ENCODE measurements around the gene SNX13.
A peak's percentile ranks its signal among the peaks of the same experiment; 100 is the strongest.

SNX13 gene

GRCh38 chr7:17965603-17966002, 25.3 kb upstream of the SNX13 start:
- H2BK15ac ChIP-seq (ENCODE audit: low read depth, poor library complexity, severe bottlenecking), result no peak overlapping the region
- no peaks in the 10 kb centered on the region for H3K4me1 ChIP-seq (ENCODE audit: control insufficient read depth, insufficient read depth, low read depth, low read length)

GRCh38 chr7:17963281-17963680, 23.0 kb upstream of the SNX13 start:
- Histone ChIP-seq H2AFZ (ENCODE audit: low read depth, low read length) (no peak overlapping the region), H3K23ac (ENCODE audit: low read length in 2 of 2) (no peak overlapping the region), H3K18ac (ENCODE audit: low read depth in 1 of 2, low read length in 2 of 2) (no peak overlapping the region), H4K91ac (ENCODE audit: low read length) (no peak overlapping the region), H3K36me3 (ENCODE audit: control insufficient read depth in 1 of 2, insufficient read depth in 2 of 2, low read depth in 1 of 2, low read length in 2 of 2) (no peaks in the 10 kb centered on the region), H3K27me3 (ENCODE audit: control insufficient read depth in 1 of 2, insufficient read depth in 1 of 2, low read length in 2 of 2) (no peaks in the 10 kb centered on the region), H2BK5ac (ENCODE audit: low read depth, low read length, poor library complexity, severe bottlenecking) (no peak overlapping the region), H2BK15ac (ENCODE audit: low read depth, poor library complexity, severe bottlenecking) (no peak overlapping the region), H4K8ac (ENCODE audit: low read length) (no peak overlapping the region), H2AK5ac (ENCODE audit: low read length, severe bottlenecking) (no peak overlapping the region), H3K4me2 (ENCODE audit: low read length, poor library complexity, severe bottlenecking) (no peak overlapping the region), H3K14ac (ENCODE audit: low read length in 2 of 2) (no peak overlapping the region), H2BK12ac (ENCODE audit: low read length in 2 of 2) (no peak overlapping the region), H2BK120ac (ENCODE audit: low read depth, low read length) (no peak overlapping the region), H3K9ac (ENCODE audit: low read length) (peak overlapping the region; percentile 54), H3K27ac (ENCODE audit: low read length, poor library complexity, severe bottlenecking) (no peak overlapping the region), H3K9me3 (ENCODE audit: control insufficient read depth, low read length) (no peaks in the 10 kb centered on the region), H3K79me1 (replicated peaks; ENCODE audit: low read length, poor library complexity, severe bottlenecking) (no peaks in the 10 kb centered on the region), H3K4ac (ENCODE audit: low read depth in 1 of 2, low read length in 2 of 2) (no peak overlapping the region), H3K4me1 (ENCODE audit: control insufficient read depth, insufficient read depth, low read depth, low read length) (no peaks in the 10 kb centered on the region), H3K4me3 (ENCODE audit: insufficient read depth in 1 of 2, low read depth in 1 of 2, low read length in 2 of 2) (no peak overlapping the region)
- DNase-seq, result peak; percentile 56
- 78% methylated on average over 2 of the region's 3 CpGs for WGBS

More at GRCh38 chr7:17965603-17966002, 25.3 kb upstream of the SNX13 start:
- H3K4ac ChIP-seq (ENCODE audit: low read depth in 1 of 2, low read length in 2 of 2), result no peak overlapping the region
- H3K27me3 ChIP-seq (ENCODE audit: control insufficient read depth in 1 of 2, insufficient read depth in 1 of 2, low read length in 2 of 2), result no peaks in the 10 kb centered on the region
- no peaks in the 10 kb centered on the region for H3K36me3 ChIP-seq (ENCODE audit: control insufficient read depth in 1 of 2, insufficient read depth in 2 of 2, low read depth in 1 of 2, low read length in 2 of 2)
- no peak overlapping the region for H2AK5ac ChIP-seq (ENCODE audit: low read length, severe bottlenecking)
- H2BK5ac ChIP-seq (ENCODE audit: low read depth, low read length, poor library complexity, severe bottlenecking), result no peak overlapping the region
- no peaks in the 10 kb centered on the region for H3K79me1 ChIP-seq (replicated peaks; ENCODE audit: low read length, poor library complexity, severe bottlenecking)
- no peak overlapping the region for H2BK120ac ChIP-seq (ENCODE audit: low read depth, low read length)
- H3K14ac ChIP-seq (ENCODE audit: low read length in 2 of 2), result no peak overlapping the region
- no peaks in the 10 kb centered on the region for H3K9me3 ChIP-seq (ENCODE audit: control insufficient read depth, low read length)
- H3K23ac ChIP-seq (ENCODE audit: low read length in 2 of 2), result no peak overlapping the region
- no peak overlapping the region for H3K18ac ChIP-seq (ENCODE audit: low read depth in 1 of 2, low read length in 2 of 2)
- H2BK12ac ChIP-seq (ENCODE audit: low read length in 2 of 2), result no peak overlapping the region
- no peak overlapping the region for H4K91ac ChIP-seq (ENCODE audit: low read length)
- no peak overlapping the region for H2AFZ ChIP-seq (ENCODE audit: low read depth, low read length)
- H3K4me2 ChIP-seq (ENCODE audit: low read length, poor library complexity, severe bottlenecking), result no peak overlapping the region
- no peak overlapping the region for H3K9ac ChIP-seq (ENCODE audit: low read length)
- H4K8ac ChIP-seq (ENCODE audit: low read length), result no peak overlapping the region
- no peak overlapping the region for H3K4me3 ChIP-seq (ENCODE audit: insufficient read depth in 1 of 2, low read depth in 1 of 2, low read length in 2 of 2)
- no peak overlapping the region for H3K27ac ChIP-seq (ENCODE audit: low read length, poor library complexity, severe bottlenecking)
- peak; percentile 29 for DNase-seq

- Histone ChIP-seq H3K4me3 (ENCODE audit: insufficient read depth in 1 of 2, low read depth in 1 of 2, low read length in 2 of 2) (no peak overlapping the region), H2BK12ac (ENCODE audit: low read length in 2 of 2) (no peak overlapping the region), H3K4me2 (ENCODE audit: low read length, poor library complexity, severe bottlenecking) (no peak overlapping the region), H4K8ac (ENCODE audit: low read length) (no peak overlapping the region), H3K27me3 (ENCODE audit: control insufficient read depth in 1 of 2, insufficient read depth in 1 of 2, low read length in 2 of 2) (no peaks in the 10 kb centered on the region), H3K14ac (ENCODE audit: low read length in 2 of 2) (no peak overlapping the region), H3K4ac (ENCODE audit: low read depth in 1 of 2, low read length in 2 of 2) (no peak overlapping the region), H3K9me3 (ENCODE audit: control insufficient read depth, low read length) (no peaks in the 10 kb centered on the region), H3K4me1 (ENCODE audit: control insufficient read depth, insufficient read depth, low read depth, low read length) (no peaks in the 10 kb centered on the region), H2BK120ac (ENCODE audit: low read depth, low read length) (no peak overlapping the region), H3K23ac (ENCODE audit: low read length in 2 of 2) (no peak overlapping the region), H2AK5ac (ENCODE audit: low read length, severe bottlenecking) (no peak overlapping the region), H2BK5ac (ENCODE audit: low read depth, low read length, poor library complexity, severe bottlenecking) (no peak overlapping the region), H3K18ac (ENCODE audit: low read depth in 1 of 2, low read length in 2 of 2) (no peak overlapping the region), H3K36me3 (ENCODE audit: control insufficient read depth in 1 of 2, insufficient read depth in 2 of 2, low read depth in 1 of 2, low read length in 2 of 2) (no peaks in the 10 kb centered on the region), H2BK15ac (ENCODE audit: low read depth, poor library complexity, severe bottlenecking) (no peak overlapping the region), H3K27ac (ENCODE audit: low read length, poor library complexity, severe bottlenecking) (no peak overlapping the region), H3K9ac (ENCODE audit: low read length) (no peak overlapping the region), H2AFZ (ENCODE audit: low read depth, low read length) (no peak overlapping the region), H4K91ac (ENCODE audit: low read length) (no peak overlapping the region), H3K79me1 (replicated peaks; ENCODE audit: low read length, poor library complexity, severe bottlenecking) (no peaks in the 10 kb centered on the region)
- no peak for DNase-seq
- 96% methylated on average over 9 of the region's 9 CpGs for WGBS
Measured at GRCh38 chr7:17962652-17963051, 22.4 kb upstream of the SNX13 start.

DNA sequence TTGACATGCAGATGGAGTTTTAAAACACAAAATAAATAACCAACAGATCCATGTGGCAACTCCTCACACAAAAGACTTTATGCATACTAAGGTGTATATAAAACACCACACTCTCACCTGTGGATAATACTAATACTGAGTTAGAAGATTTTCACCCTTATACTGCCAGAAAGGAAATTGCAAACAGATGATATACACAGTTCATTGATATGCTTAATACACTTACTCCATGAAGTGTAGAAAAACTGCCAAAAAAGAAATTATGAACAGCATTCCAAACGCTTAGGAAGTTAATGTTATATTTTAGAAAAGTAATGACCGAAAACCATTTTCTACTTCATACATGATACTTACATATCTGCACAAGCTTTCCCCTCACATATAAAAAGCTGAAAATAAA, 17.6 kb upstream of the SNX13 start:
- H3K4ac ChIP-seq (ENCODE audit: low read depth in 1 of 2, low read length in 2 of 2), result no peak overlapping the region
- H2AFZ ChIP-seq (ENCODE audit: low read depth, low read length), result no peak overlapping the region
- H3K79me1 ChIP-seq (replicated peaks; ENCODE audit: low read length, poor library complexity, severe bottlenecking), result no peaks in the 10 kb centered on the region
- H3K36me3 ChIP-seq (ENCODE audit: control insufficient read depth in 1 of 2, insufficient read depth in 2 of 2, low read depth in 1 of 2, low read length in 2 of 2), result no peaks in the 10 kb centered on the region
- H2AK5ac ChIP-seq (ENCODE audit: low read length, severe bottlenecking), result no peak overlapping the region
- H3K18ac ChIP-seq (ENCODE audit: low read depth in 1 of 2, low read length in 2 of 2), result no peak overlapping the region
- no peaks in the 10 kb centered on the region for H3K27me3 ChIP-seq (ENCODE audit: control insufficient read depth in 1 of 2, insufficient read depth in 1 of 2, low read length in 2 of 2)
- no peak overlapping the region for H2BK120ac ChIP-seq (ENCODE audit: low read depth, low read length)
- H4K8ac ChIP-seq (ENCODE audit: low read length), result no peak overlapping the region
- H3K4me3 ChIP-seq (ENCODE audit: insufficient read depth in 1 of 2, low read depth in 1 of 2, low read length in 2 of 2), result no peak overlapping the region
- H3K9me3 ChIP-seq (ENCODE audit: control insufficient read depth, low read length), result no peaks in the 10 kb centered on the region
- no peak overlapping the region for H4K91ac ChIP-seq (ENCODE audit: low read length)
- H3K14ac ChIP-seq (ENCODE audit: low read length in 2 of 2), result no peak overlapping the region
- H3K9ac ChIP-seq (ENCODE audit: low read length), result no peak overlapping the region
- H3K23ac ChIP-seq (ENCODE audit: low read length in 2 of 2), result no peak overlapping the region
- H3K4me1 ChIP-seq (ENCODE audit: control insufficient read depth, insufficient read depth, low read depth, low read length), result no peaks in the 10 kb centered on the region
- H3K27ac ChIP-seq (ENCODE audit: low read length, poor library complexity, severe bottlenecking), result no peak overlapping the region
- no peak for DNase-seq
- no peak overlapping the region for H3K4me2 ChIP-seq (ENCODE audit: low read length, poor library complexity, severe bottlenecking)
- H2BK12ac ChIP-seq (ENCODE audit: low read length in 2 of 2), result no peak overlapping the region
- no peak overlapping the region for H2BK15ac ChIP-seq (ENCODE audit: low read depth, poor library complexity, severe bottlenecking)
- no peak overlapping the region for H2BK5ac ChIP-seq (ENCODE audit: low read depth, low read length, poor library complexity, severe bottlenecking)
- 96% methylated on average over 2 of the region's 2 CpGs for WGBS
